Cardiac muscle cell (in vitro differentiated cells and primary cell): Measurements from ENCODE around the gene CEACAM20. TPM values are rescaled to one million over a fixed set of nuclear protein-coding genes. Genes with fewer than 3 reads are reported as not detected.
A peak's percentile ranks its signal among the peaks of the same experiment; 100 is the strongest.

ENCODE experiments used
- DNase-seq, 2 donors: peaks; one replicate each; pipeline versions ENCODE4 v3.0.0 to v3.0.0-alpha.2; 2010 to 2017; ENCODE audit warnings: low read depth in 1 of 2, low spot score in 1 of 2
- H3K27ac ChIP-seq: fragments of 200-600 bp; sonication (generic); 2 replicates; pipeline ENCODE4 v1.5.1; 2016
- H3K27me3 ChIP-seq: fragments of 200-600 bp; sonication (generic); 2 replicates; pipeline ENCODE4 v1.6.0; 2016; ENCODE audit warnings: control low read depth
- H3K36me3 ChIP-seq: fragments of 200-600 bp; sonication (generic); 2 replicates; pipeline ENCODE4 v1.5.1; 2016; ENCODE audit warnings: control low read depth
- H3K4me1 ChIP-seq: fragments of 200-600 bp; sonication (generic); 2 replicates; pipeline ENCODE4 v1.8.1; 2017; ENCODE audit warnings: low read depth, mild to moderate bottlenecking, mixed run types
- H3K4me3 ChIP-seq: fragments of 200-600 bp; sonication (generic); 2 replicates; pipeline ENCODE4 v1.5.1; 2016; ENCODE audit warnings: mild to moderate bottlenecking
- H3K9me3 ChIP-seq: fragments of 200-600 bp; sonication (generic); 2 replicates; pipeline ENCODE4 v1.5.1; 2017; ENCODE audit warnings: low read depth, mild to moderate bottlenecking, control low read depth
- CTCF ChIP-seq: IDR thresholded peaks from 2 replicates; pipeline ENCODE4 v1.5.1; 2012; ENCODE audit warnings: low read depth, mild to moderate bottlenecking, low read length
- polyA plus RNA-seq: library from polyadenylated mRNA; unstranded; fragments of >200 nt; fragmentation: Nextera tagmentation; extraction: Ambion mirVana; gene quantifications from 2 replicates; pipeline ENCODE4 v1.2.1, GENCODE V29; 2016
- total RNA-seq: library from RNA; depleted of rRNA; stranded (reverse); fragments of >200 nt; gene quantifications from 2 replicates; pipeline ENCODE4 v1.2.3, GENCODE V29; 2016

Gene CEACAM20
- total and polyA plus RNA-seq, 2 experiments from 2014 or later, result not detected

- H3K27ac ChIP-seq, result no peak overlapping the region
- no peaks in the 10 kb centered on the region for H3K36me3 ChIP-seq
- no peaks in the 10 kb centered on the region for H3K4me1 ChIP-seq
- H3K9me3 ChIP-seq, result no peaks in the 10 kb centered on the region
- no peak for TF ChIP-seq CTCF
- H3K27me3 ChIP-seq, result no peaks in the 10 kb centered on the region
- peak in 1 of 2 donors; percentile 47 for DNase-seq
- H3K4me3 ChIP-seq, result no peak overlapping the region
Observed at GRCh38 chr19:44573627-44574026, 44.2 kb upstream of the CEACAM20 start.

GRCh38 chr19:44573183-44573582, 43.7 kb upstream of the CEACAM20 start:
- no peaks in the 10 kb centered on the region for H3K27me3 ChIP-seq
- TF ChIP-seq CTCF, result no peak
- DNase-seq, result no peak
- H3K27ac ChIP-seq, result no peak overlapping the region
- no peak overlapping the region for H3K4me3 ChIP-seq
- H3K36me3 ChIP-seq, result no peaks in the 10 kb centered on the region
- H3K4me1 ChIP-seq, result no peaks in the 10 kb centered on the region
- no peaks in the 10 kb centered on the region for H3K9me3 ChIP-seq

- H3K27ac ChIP-seq, result no peak overlapping the region
- no peak overlapping the region for H3K4me3 ChIP-seq
- no peak for TF ChIP-seq CTCF
- H3K27me3 ChIP-seq, result no peaks in the 10 kb centered on the region
- no peaks in the 10 kb centered on the region for H3K36me3 ChIP-seq
- DNase-seq, result no peak
- H3K4me1 ChIP-seq, result no peaks in the 10 kb centered on the region
- no peaks in the 10 kb centered on the region for H3K9me3 ChIP-seq
Observed at GRCh38 chr19:44572581-44572900, 43.1 kb upstream of the CEACAM20 start.

GRCh38 chr19:44571830-44572580, 42.5 kb upstream of the CEACAM20 start:
- Histone ChIP-seq H3K4me1 (no peaks in the 10 kb centered on the region), H3K27me3 (peaks cover under 1% of the 10 kb centered on the region), H3K9me3 (no peaks in the 10 kb centered on the region), H3K36me3 (no peaks in the 10 kb centered on the region), H3K4me3 (no peak overlapping the region), H3K27ac (no peak overlapping the region)
- DNase-seq, result no peak
- no peak for TF ChIP-seq CTCF

- no peak overlapping the region for H3K27ac ChIP-seq
- H3K4me1 ChIP-seq, result no peaks in the 10 kb centered on the region
- H3K36me3 ChIP-seq, result no peaks in the 10 kb centered on the region
- H3K9me3 ChIP-seq, result no peaks in the 10 kb centered on the region
- H3K27me3 ChIP-seq, result peaks cover 5% of the 10 kb centered on the region
- peak; percentile 86 to 90 for DNase-seq
- no peak overlapping the region for H3K4me3 ChIP-seq
- TF ChIP-seq CTCF, result peak; percentile 73
Observed at GRCh38 chr19:44570984-44571684, 41.7 kb upstream of the CEACAM20 start.
